ENCODE results near the gene CTNNA3.

DNA sequence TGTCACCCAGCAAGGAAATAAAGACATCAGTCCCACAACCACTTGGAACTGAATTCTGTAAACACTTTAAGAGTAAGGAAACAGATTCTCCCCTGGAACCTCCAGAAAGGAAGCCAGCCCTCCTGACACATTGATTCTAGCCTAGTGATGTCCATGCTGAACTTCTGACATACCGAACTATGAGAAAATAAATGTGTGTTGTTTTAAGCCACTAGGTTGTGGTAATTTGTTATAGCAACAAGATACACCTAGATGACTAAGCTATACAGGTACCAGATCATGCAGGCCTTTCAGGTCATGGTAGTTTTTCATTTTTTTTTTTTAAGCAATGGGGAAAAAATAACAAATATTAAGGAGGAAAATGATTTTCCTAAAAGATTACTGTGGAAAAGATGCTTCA is 807.8 kb downstream of the CTNNA3 start:
- TF ChIP-seq, protein P1, sequence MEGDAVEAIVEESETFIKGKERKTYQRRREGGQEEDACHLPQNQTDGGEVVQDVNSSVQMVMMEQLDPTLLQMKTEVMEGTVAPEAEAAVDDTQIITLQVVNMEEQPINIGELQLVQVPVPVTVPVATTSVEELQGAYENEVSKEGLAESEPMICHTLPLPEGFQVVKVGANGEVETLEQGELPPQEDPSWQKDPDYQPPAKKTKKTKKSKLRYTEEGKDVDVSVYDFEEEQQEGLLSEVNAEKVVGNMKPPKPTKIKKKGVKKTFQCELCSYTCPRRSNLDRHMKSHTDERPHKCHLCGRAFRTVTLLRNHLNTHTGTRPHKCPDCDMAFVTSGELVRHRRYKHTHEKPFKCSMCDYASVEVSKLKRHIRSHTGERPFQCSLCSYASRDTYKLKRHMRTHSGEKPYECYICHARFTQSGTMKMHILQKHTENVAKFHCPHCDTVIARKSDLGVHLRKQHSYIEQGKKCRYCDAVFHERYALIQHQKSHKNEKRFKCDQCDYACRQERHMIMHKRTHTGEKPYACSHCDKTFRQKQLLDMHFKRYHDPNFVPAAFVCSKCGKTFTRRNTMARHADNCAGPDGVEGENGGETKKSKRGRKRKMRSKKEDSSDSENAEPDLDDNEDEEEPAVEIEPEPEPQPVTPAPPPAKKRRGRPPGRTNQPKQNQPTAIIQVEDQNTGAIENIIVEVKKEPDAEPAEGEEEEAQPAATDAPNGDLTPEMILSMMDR (conservative IDR thresholded peaks at IDR 0.05; ENCODE audit: low read length), result no peak
- no peak for TF ChIP-seq EZH2phosphoT487 (IDR thresholded peaks at IDR 0.05; ENCODE audit: borderline replicate concordance)
